Limb (tissue), 2 donors: ENCODE data around the gene XPNPEP2.

Source experiments
- DNase-seq, 2 donors: peaks; one replicate each; pipeline ENCODE4 v3.0.0-alpha.2; 2016; ENCODE audit errors: extremely low spot score in 2 of 2

XPNPEP2 gene, protein sequence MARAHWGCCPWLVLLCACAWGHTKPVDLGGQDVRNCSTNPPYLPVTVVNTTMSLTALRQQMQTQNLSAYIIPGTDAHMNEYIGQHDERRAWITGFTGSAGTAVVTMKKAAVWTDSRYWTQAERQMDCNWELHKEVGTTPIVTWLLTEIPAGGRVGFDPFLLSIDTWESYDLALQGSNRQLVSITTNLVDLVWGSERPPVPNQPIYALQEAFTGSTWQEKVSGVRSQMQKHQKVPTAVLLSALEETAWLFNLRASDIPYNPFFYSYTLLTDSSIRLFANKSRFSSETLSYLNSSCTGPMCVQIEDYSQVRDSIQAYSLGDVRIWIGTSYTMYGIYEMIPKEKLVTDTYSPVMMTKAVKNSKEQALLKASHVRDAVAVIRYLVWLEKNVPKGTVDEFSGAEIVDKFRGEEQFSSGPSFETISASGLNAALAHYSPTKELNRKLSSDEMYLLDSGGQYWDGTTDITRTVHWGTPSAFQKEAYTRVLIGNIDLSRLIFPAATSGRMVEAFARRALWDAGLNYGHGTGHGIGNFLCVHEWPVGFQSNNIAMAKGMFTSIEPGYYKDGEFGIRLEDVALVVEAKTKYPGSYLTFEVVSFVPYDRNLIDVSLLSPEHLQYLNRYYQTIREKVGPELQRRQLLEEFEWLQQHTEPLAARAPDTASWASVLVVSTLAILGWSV

DNA sequence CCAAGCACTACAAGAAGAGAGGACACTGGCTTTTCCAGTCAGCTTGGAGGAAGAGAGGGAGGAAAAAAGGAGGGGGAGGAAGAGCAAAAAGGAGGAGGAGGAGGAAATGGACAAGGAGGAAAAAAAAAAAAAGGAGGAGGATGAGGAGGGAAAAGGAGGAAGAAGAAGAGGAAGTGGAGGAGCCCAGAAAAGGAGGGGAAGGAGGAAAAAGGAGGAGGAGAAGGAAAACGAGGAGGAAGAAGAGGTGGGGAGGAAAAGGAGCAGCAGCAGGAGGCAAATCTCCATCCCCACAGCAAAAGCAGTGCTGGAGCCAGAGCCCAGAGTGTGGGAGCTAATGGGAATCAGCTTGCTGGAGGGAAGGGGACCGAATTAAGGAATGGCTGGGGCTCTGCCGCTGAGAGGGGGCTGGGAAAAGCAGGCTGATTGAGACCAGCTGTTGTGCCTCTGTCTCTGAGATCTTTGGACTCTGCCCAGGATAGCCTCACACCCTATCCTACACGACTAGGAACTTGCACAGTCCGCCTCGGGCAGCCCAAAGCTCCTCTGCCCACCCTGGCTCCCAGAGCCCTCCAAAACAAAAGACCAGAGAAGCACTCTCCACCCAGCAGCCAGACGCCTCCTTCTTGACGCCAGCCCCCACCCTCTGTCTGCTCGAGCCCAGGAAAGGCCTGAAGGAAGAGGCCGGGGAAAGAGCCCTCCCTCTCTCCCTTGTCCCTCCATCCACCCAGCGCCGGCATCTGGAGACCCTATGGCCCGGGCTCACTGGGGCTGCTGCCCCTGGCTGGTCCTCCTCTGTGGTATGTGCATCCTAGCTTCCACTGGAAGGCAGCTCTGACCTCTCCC, at the start of gene XPNPEP2:
Gene XPNPEP2, plus strand, starts transcription at position 514 of the 843 bp plus-strand sequence. Its CDS starts 235 bp downstream, at position 749.
- DNase-seq = peak; percentile 55 to 80

DNA sequence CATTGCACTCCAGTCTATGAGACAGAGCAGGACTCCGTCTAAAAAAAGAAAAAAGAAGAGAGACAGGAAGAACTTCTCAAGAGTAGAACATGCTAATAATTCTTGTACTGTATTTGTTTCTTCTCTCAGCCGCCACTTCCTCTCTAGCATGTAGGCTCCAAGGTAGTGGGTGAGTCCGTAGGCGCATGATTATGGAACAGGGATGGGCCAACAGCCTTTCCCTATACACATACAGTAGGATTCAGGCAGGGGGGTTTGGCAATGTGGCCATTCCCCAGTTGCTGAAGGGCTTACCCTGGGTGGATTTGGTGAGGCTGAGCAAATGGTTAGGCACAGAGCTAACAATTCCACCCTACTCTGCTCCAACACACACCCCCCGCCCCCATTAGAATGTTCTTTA, 49.0 kb upstream of the XPNPEP2 start:
- no peak for DNase-seq

DNA sequence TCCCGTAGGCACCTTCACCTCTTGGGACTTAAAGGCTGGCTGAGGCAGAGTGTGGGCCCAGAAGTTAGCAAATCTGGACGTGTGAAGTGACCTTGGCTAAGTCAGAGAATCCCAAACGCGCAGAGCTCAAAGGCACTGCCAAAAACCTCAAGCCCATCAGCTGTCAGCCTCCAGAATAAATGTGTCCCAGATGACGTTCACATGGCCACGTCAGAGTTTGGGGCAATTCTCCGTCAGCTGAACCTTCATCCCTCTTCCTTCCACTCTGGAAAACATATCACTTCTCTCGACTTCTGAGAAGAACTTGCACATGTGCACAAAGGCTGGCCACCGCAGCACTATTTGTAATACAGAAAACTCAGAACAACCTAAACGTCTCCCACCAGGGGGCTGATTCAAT, 48.3 kb upstream of the XPNPEP2 start:
- no peak for DNase-seq

DNA sequence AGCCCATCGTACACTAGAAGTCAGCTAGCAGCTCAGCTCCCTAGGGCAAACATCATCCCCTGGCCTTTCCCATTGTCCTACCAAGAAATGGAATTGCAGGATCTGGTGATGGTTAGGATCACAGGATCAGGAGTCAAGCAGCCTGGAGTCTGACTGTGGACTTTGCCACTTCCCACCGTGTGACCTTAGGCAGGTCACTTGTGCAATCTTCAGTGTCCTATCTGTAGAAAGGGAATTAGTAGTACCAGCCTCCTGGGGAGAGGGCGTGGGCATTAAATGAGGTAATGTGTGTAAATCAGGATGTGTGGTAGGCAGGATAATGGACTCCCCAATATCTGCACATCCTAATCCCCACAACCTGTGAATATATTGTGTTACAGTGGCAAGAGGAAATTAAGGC, 45.4 kb upstream of the XPNPEP2 start:
- DNase-seq = no peak

DNA sequence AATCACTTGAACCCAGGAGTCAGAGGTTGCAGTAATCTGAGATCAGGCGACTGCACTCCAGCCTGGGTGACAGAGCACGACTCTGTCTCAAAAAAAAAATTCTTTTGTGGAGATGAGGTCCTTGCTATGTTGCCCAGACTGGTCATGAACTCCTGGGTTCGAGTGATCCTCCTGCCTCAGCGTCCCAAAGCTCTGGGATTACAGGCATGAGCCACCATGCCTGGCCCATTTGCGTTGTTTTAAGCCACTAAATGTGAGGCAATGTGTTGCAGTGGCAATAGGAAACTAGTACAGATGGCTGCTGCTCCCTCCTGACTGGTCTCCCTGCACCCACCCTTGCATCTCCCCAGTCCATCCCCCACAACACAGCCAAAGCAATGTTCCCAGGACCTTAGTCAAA, 44.0 kb upstream of the XPNPEP2 start:
- DNase-seq = no peak

DNA sequence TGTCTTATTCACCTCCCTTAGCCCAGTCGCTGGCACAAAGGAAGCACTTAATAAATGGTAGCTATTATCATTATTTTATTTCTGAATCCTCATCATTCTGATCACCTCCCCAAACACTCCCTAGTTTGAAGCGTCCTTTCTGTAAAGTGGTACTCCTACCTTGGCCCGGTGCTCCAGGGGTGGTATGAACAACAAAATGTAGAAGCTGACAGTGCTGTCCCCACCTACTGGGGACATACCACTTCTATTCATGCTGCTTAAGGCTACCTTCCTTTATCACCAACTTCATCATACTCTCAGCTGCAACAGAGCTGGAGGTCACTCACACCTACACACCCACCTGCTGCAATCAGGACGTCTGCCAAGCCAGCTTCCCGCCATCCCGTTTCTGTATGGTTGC, 43.2 kb upstream of the XPNPEP2 start:
- DNase-seq = no peak

DNA sequence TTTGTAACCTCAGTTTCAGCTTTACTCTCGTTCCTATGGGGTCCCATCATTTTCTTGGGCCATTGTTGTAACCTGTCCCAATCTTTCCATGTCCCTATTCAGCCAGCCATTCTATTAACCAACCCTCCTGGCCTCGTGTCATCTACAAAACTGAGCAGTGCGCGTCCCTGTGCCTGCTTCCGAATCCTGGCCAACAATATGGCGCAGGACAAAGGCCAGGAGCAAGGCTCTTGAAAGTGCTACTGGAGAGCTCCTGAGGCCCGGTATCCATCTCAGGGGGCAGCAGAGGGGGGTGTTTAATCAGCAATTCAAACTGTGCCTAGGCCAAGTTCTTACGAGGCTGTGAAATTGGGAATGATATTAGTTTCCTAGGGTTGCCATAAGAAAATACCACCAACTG, 42.8 kb upstream of the XPNPEP2 start:
- no peak for DNase-seq

DNA sequence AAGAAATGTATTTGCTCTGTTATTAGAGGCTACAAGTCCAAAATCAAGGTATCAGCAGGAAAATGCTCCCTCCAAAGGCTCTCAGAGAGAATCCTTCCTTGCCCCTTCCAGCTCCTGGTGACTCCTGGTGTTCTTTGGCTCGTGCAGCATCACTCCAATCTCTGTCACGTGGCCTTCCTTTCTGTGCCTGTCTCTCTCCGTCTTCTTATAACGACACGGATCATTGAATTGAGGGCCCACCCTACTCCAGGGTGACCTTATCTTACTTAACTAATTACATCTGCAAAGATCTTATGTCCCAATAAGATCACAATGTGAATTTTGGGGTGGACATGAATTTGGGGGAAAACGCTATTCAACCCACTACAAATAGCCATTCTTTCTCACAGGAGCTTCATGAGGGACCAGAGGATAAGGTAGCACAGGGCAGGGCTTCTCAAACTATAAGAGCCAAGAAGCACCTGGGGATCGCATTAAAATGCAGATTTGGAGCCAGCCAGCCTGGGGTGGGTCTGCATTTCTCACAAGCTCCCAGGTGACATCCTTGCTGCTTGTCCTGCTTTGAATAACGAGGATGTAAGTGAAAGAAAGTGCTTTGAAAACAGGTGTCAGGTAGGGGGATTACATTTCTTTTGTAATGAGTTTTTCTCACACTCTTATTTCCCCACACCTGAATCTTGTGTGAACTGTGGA, 42.2 kb upstream of the XPNPEP2 start:
- no peak for DNase-seq

DNA sequence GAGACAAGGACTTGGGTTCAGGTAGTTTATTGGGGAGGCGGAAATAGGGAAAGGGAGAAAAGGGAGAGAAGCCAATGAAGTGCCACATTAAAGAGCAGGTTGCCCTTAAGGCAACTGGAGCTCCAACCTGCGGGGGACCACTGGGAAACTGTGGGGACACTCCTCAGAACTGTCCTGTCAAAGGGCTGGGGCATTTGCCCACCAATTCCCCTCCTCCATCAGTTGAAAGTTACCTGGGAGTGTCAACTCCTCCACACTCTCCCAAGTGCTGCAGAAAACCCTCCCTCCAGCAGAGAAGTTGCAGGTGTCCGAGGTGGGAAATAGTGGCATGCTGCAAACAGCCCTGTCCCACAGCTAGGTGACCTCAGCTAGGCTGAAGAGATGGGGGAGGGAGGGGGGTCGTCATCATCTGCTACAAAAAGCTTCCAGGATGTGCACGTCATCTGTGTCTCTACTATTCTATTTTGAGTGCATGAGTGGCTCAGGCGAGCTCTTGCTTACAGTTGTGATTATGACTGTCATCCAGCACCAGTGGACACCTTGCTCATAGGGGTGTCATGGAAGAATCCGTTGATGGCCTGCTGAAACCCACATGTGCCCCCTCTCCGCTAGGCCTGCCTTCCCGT, 41.5 kb upstream of the XPNPEP2 start:
- DNase-seq = no peak

DNA sequence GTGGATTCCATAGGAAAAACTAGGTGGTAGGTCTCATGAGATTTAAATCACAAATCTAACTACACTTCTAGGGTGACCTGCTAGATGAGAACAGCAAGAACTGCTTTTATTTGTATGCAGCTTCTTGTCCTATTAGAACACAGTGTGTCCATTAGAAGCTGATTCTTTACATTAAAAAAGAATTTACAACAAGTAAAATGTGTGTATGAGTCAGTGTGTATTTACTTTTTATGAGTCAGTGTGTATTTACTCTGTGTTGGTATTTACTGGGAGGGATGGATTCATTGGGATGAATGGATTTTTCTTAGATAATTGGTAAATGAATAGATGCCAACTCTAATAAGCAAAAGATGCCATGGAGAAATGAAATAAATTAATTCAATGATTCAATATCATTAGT, 40.6 kb upstream of the XPNPEP2 start:
- no peak for DNase-seq

DNA sequence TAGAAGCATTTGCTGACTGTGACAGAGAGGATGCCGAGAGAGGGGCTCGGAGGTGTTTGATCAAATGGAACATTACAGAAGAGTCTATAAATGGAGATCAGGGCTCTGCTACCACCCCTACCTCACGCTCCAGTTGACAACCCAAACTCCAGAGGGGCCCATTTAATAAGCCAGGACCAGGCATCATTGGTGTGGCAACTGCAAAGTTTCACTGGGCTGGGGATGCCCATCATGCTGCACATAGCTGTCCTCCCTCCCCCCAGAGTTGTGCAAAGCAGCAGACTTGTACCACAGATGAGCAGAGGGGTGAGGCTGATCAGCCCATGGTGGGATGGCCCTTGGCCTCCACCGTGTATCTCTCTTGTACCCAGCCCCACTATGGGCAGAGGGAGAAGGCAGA, 38.2 kb upstream of the XPNPEP2 start:
- DNase-seq = no peak

DNA sequence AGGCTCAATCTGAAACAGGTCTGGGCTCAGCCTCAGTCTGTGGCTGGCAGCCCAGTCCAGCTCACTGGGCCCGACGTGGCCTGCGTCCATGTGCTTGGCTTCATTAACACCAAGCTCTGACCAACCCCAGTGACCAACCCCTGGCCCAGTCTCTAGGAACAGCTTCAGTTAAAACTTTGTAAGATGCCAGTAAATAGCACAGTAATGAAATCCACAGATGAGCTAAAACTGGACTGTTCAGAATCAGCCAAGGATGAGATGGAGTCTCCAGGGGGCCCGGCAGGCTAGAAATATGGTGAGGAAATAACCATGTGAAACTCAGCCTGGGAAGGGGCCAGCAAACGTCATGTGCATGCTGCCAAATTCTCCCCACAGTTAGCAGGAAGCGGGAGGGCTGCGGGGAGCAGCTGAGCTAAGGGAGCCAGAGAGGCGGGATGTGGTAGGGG, 37.1 kb upstream of the XPNPEP2 start:
- DNase-seq = peak; percentile 57 to 67

DNA sequence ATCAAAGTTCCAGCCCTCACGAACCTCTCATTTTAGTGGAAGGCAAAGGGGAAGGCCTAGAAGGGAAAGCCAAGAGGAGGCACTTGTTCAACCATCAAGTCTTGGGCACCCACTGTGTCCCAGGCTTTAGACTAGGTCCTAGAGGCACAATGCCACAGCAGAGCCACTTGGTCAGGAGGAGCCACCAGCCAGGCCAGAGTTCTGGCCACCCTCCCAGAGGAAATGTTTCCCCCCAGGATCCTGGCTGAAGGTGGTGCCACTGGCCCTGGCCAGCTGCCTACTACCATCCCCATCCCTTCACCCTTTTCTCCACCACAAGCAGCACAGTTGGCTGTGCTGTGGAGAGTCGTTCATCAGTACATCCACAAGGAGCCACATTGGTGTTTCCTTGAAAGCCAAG, 34.3 kb upstream of the XPNPEP2 start:
- no peak for DNase-seq

DNA sequence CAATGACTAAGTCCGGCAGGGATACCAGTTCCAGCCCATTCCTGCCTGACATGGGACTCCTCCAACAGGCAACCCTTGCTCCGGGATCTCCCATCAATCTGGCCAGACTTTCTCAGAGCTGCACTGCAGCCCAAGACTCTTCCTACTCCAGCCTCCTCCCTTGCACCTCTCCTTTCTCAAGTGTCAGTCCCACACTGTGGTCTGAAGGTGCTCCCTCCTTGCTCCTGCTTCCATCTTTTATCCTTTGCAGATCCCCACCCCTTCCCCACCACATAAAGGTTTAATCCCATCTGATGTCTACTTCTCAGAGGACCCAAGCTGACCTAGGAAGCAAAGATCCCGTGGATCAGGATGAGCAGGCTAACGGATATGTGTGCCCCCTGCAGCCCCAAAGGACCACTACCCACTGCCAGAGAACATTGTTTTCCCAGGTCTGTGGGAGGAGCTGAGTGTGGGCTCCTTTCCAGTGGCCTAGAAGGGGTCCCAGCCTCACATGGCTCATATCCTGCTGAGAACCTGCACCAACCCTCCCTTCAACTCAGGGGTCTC, 33.3 kb upstream of the XPNPEP2 start:
- DNase-seq = no peak

DNA sequence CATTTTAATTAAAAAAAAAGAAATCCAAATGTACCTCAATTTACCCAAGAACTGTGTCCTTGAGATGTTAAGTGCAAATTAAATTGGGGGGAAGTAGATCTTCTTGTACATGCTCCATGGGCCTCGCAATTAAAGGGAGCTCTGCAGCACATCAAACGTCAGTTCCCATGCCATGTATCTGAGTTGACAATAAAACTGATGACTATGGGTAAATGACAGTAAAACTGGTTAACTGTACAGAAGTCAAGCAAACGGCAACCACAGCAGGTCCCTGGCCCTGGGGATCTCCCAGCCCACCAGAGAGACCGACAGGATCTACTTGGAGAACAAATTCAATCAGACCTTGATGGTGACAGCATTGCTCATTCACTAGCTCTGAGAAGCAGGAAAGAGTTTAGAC, 32.8 kb upstream of the XPNPEP2 start:
- no peak for DNase-seq

DNA sequence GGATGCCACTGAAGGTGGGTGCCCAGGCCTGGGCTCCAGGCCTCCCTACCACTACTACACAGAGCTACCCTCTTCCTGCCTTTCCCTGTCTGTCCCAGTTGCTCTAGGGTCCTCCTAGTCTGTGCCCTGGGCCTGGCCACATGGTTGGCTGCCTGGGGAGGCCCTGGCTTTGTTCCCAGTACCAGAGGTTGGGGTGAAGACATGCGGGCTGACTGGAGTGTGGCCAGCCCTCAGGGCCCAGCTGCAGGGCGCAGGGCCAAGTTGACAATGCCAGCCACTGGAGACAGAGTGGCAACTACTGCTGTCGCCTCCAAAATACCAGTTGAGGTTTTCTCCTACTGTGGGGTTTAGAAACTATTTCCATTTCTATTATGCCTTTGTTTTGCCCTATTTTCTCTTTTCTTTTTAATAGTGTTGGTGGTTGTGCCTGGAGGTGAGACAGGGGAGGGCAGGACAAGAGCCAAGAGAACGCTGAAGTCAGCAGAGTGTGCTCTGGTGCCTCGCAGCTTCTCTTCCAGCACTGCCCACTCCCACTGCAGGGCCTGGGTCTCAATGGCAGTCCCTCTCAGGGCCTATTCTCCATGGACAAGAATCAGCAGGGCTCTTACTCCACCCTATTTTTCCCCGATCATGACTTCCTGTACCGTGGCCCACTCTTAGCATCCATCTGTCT, 32.2 kb upstream of the XPNPEP2 start:
- DNase-seq = peak in 1 of 2 donors; percentile 28

DNA sequence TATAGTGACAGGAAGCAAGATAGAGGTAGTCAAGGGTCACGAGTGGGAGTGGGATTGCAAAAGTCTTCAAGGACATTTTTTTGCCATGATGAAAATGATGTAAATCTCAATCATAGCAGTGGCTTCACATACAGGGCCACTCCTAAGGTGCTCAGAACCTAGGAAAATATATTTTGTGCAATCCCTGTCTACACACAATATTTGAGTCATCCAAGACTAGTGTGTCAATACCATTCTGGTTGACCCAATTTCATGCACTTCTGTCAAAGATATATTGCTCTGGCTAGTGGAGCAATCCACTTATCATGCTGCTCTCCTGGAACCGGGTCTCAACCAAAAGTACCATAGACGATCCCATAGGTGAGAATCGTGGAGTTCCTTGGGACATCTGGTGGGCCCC, 24.2 kb upstream of the XPNPEP2 start:
- no peak for DNase-seq

DNA sequence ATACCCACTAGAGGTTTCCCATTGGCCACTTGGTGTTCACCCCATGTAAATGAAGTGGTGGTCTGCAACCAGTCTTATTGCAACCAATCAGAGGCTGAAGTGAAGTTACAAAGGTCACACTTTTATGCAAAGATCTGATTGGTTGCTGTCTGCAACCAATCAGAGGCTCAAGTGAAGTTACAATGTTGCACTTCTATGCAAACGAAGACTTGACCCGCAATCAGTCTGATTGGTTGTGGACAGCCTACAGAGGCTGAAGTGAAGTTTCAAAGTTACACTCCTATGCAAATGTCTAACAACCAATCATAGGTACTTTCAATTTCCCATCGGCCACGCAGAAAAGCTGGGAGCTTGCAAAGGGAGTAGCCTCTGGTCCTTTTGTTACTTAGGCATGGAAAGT, 22.3 kb upstream of the XPNPEP2 start:
- DNase-seq = no peak

DNA sequence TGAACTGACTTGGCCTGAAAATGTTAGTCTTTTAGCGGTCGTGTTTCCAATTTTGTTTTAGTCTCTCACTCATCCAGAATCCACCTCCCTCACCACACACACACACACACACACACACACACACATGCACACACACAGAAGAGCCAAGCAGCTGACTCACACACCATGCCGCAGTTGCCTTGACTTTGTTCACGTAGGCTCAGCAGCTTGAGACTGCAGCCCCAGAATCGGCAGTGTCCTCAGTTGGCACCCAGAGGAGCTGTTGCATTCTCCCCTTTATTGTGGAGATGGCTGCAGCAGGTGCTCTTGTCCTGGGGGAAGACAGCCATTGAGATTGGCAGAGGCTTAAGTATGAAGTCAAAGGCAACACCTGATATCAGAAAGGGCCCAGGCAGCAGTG, 20.9 kb upstream of the XPNPEP2 start:
- DNase-seq = peak in 1 of 2 donors; percentile 42

DNA sequence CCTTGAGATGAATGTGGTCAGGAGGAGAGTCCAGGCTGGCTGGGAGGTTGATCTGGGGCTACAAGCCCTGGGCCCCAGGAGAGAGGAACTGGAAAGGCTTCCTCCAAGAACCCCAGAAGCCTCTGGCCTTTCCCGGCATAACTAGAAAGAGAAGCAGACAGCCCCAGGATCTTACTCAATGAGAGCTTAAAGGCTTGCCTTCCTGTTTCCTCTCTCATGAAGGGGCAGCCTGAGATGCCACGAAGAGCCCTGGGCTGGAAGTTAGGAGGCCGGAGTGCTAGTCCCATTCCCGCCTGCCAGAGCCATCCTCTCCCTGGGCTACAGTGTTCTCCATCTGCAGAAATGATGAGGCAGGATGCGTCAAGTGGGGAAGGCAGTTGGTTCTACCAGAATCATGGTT, 20.1 kb upstream of the XPNPEP2 start:
- DNase-seq = no peak
